ENCODE measurements around the gene ITPA.

ITPA gene

GRCh38 chr20:3222635-3223600 is 13.6 kb downstream of the ITPA start:
- FAIRE-seq (no peak), DNase-seq (ENCODE audit: insufficient read length, low spot score) (no peak)
- no peak for TF ChIP-seq CTCF (IDR thresholded peaks at IDR 0.05; ENCODE audit: insufficient read depth, missing control alignments)

DNA sequence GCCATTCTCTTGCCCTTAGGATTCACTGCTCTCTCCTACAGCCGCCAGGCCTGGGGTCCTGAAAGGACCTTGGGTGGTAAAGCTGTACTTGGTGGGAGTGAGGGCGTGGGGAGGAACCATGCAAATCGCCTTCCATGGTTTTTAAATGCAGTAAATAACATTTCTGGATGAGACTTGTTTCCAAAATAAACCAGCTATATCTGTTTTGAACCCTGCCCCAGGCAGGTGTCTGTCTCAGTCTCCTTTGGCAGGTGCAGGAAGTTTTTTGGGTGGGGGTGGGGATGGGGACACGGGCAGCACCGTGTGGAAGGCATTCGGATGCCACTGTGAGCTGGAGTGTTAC is 14.3 kb downstream of the ITPA start:
- TF ChIP-seq CTCF (IDR thresholded peaks at IDR 0.05; ENCODE audit: insufficient read depth, missing control alignments): no peak
- no peak for DNase-seq (ENCODE audit: insufficient read length, low spot score)
- no peak for FAIRE-seq

GRCh38 chr20:3223994-3224680 is 14.8 kb downstream of the ITPA start:
- DNase-seq (ENCODE audit: insufficient read length, low spot score) (no peak), FAIRE-seq (no peak)
- no peak for TF ChIP-seq CTCF (IDR thresholded peaks at IDR 0.05; ENCODE audit: insufficient read depth, missing control alignments)

- FAIRE-seq: no peak
- no peak for DNase-seq (ENCODE audit: insufficient read length, low spot score)
- no peak for TF ChIP-seq CTCF (IDR thresholded peaks at IDR 0.05; ENCODE audit: insufficient read depth, missing control alignments)
Observed at GRCh38 chr20:3224681-3225421, 15.6 kb downstream of the ITPA start.

DNA sequence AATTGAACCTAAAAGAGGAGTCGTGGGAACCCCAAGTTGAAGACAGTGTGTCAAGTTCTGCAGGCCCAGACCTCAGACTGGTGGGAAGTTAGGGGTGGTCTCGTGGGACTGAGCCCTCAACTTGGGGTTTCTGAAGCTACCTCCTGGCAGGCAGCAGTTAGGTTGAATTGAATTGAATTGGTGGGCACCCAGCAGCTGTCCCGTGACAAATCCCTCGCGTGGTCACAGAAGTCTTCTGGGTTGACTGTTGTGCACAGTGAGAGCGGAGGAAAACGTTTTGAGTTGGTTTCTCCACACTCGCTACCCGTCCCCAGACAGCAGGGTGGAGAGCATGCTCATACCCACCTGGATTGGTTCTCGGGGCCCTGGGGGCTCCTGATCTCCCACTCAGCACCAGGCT is 16.8 kb downstream of the ITPA start:
- no peak for DNase-seq (ENCODE audit: insufficient read length, low spot score)

GRCh38 chr20:3226864-3227263 is 17.6 kb downstream of the ITPA start:
- TF ChIP-seq CTCF (IDR thresholded peaks at IDR 0.05; ENCODE audit: insufficient read depth, missing control alignments): no peak
- DNase-seq (ENCODE audit: insufficient read length, low spot score): no peak
- FAIRE-seq: no peak

More for the DNA sequence above, 16.8 kb downstream of the ITPA start:
- TF ChIP-seq CTCF (IDR thresholded peaks at IDR 0.05; ENCODE audit: insufficient read depth, missing control alignments): no peak
- no peak for FAIRE-seq
